SK-N-MC (cell line): Measurements from ENCODE around the gene PDIA2.

Source experiments
- EZH2 ChIP-seq: fragments of 200-600 bp; sonication (generic); IDR thresholded peaks from one replicate; pipeline ENCODE4 v1.6.1; 2017; ENCODE audit warnings: antibody characterized with exemption
- FOXP2 ChIP-seq: optimal IDR thresholded peaks from 2 replicates; pipeline ENCODE3; 2011; ENCODE audit warnings: mild to moderate bottlenecking, moderate library complexity; ENCODE audit not compliant: insufficient read depth; ENCODE audit errors: extremely low read length, control extremely low read depth
- POLR2AphosphoS5 ChIP-seq: IDR thresholded peaks from 2 replicates; pipeline ENCODE4 v1.6.1; 2012; ENCODE audit warnings: mild to moderate bottlenecking, low read depth, low read length, borderline replicate concordance

- TF ChIP-seq POLR2AphosphoS5 (no peak), EZH2 (no peak), FOXP2 (no peak)
Observed at GRCh38 chr16:287981-288920, 5.3 kb downstream of the PDIA2 start.
